GM12878 (cell line): ENCODE measurements around the gene SIK3. TPM values are rescaled to one million over a fixed set of nuclear protein-coding genes. Genes with fewer than 3 reads are reported as not detected.

Experiments used
- BCL11A ChIP-seq: IDR thresholded peaks from 2 replicates; pipeline ENCODE4 v1.6.1; 2011; ENCODE audit warnings: low read depth, low read length
- CBFB ChIP-seq: IDR thresholded peaks from 2 replicates; pipeline ENCODE4 v1.6.1; 2016; ENCODE audit warnings: antibody characterized with exemption, low read depth
- CUX1 ChIP-seq: IDR thresholded peaks from 2 replicates; pipeline ENCODE4 v1.6.1; 2012; ENCODE audit warnings: improper control_type of control experiment, low read depth, low read length; ENCODE audit not compliant: insufficient replicate concordance
- E2F8 ChIP-seq: fragments of 450-650 bp; IDR thresholded peaks from 2 replicates; pipeline ENCODE4 v1.6.1; 2018; ENCODE audit warnings: mild to moderate bottlenecking, low read depth, moderate library complexity; ENCODE audit not compliant: partially characterized antibody
- NR2C2 ChIP-seq: IDR thresholded peaks from 2 replicates; pipeline ENCODE4 v1.6.1; 2011; ENCODE audit warnings: borderline replicate concordance, low read depth; ENCODE audit not compliant: control insufficient read depth, insufficient read length
- SMC3 ChIP-seq: IDR thresholded peaks from 2 replicates; pipeline ENCODE4 v1.6.1; 2011; ENCODE audit warnings: low read length, improper control_type of control experiment, borderline replicate concordance
- ZNF274 ChIP-seq: IDR thresholded peaks from one replicate; pipeline ENCODE4 v1.8.0; 2011; ENCODE audit not compliant: insufficient read length, insufficient read depth
- polyA plus RNA-seq, 11 experiments: library from polyadenylated mRNA; depleted of rRNA in 4 of 11; unstranded in 6 of 11; stranded (reverse) in 5 of 11; fragments of >200 nt; fragmentation: Nextera tagmentation in 4 of 11; fragmentation: Illumina TruSeq in 1 of 11; extraction: Ambion mirVana in 4 of 11; extraction: Trizol in 1 of 11; gene quantifications; 1 replicate in 1 of 11; 2 replicates in 10 of 11; pipeline versions ENCODE4 v1.2.1 to v1.2.3, GENCODE V29; 2011 to 2016; ENCODE audit warnings: inconsistent platforms in 2 of 11, missing spikeins in 2 of 11, low read depth in 1 of 11
- total RNA-seq, 4 experiments: library from RNA; depleted of rRNA in 3 of 4; stranded (reverse); fragments of >200 nt in 3 of 4; fragmentation: Illumina TruSeq in 1 of 4; extraction: Trizol in 1 of 4; gene quantifications; 2 replicates each; pipeline versions ENCODE4 v1.2.1 to v1.2.3, GENCODE V29; 2013 to 2021

Gene SIK3
- total and polyA plus RNA-seq, 10 of the 15 experiments (the other 5 are each of a cell fraction or from before 2014, with no cell fraction given) = 2.5 to 31.9 (median 11.1) TPM

GRCh38 chr11:116832350-116833290, 265.6 kb downstream of the SIK3 start (continued):
- TF ChIP-seq ZNF274 (no peak), BCL11A (no peak), CUX1 (no peak), CBFB (no peak), E2F8 (no peak), SMC3 (0 out of 2 replicates have a peak, but pooled peaks have one; percentile 6), NR2C2 (no peak)
